Measurements from ENCODE around the gene PEAR1. TPM values are rescaled to one million over a fixed set of nuclear protein-coding genes. Genes with fewer than 3 reads are reported as not detected.
"Not testable (repeated sequence)": the region's sequence is repeated elsewhere in the genome, so short reads cannot be mapped to it uniquely, and the experiment has no call there.

Gene PEAR1
- total RNA-seq, 1 donor from 2014 or later: 5.6 TPM

GRCh38 chr1:156909671-156910070 is 16.2 kb downstream of the PEAR1 start:
- DNase-seq (ENCODE audit: low spot score): no peak

GRCh38 chr1:156910309-156910782 is 16.8 kb downstream of the PEAR1 start:
- intact Hi-C loops (cut with DNase I): no loop called here
- no peak for DNase-seq (ENCODE audit: low spot score)

More at GRCh38 chr1:156909671-156910070, 16.2 kb downstream of the PEAR1 start:
- intact Hi-C loops (cut with DNase I): no loop called here

- intact Hi-C loops (cut with DNase I): no loop called here
Measured at GRCh38 chr1:156911577-156912298, 18.2 kb downstream of the PEAR1 start.

GRCh38 chr1:156912310-156912709 is 18.8 kb downstream of the PEAR1 start:
- intact Hi-C loops (cut with DNase I): no loop called here
- no peak for DNase-seq (ENCODE audit: low spot score)

More at GRCh38 chr1:156911577-156912298, 18.2 kb downstream of the PEAR1 start:
- DNase-seq (ENCODE audit: low spot score): no peak

GRCh38 chr1:156912861-156913808 is 19.6 kb downstream of the PEAR1 start:
- intact Hi-C loops (cut with DNase I): no loop called here
- no peak for DNase-seq (ENCODE audit: low spot score)

GRCh38 chr1:156913809-156914387 is 20.4 kb downstream of the PEAR1 start:
- intact Hi-C loops (cut with DNase I): no loop called here
- no peak for DNase-seq (ENCODE audit: low spot score)

- intact Hi-C loops (cut with DNase I): no loop called here
- DNase-seq (ENCODE audit: low spot score): no peak
Measured at GRCh38 chr1:156914440-156914856, 20.9 kb downstream of the PEAR1 start.

GRCh38 chr1:156920233-156921052 is 26.9 kb downstream of the PEAR1 start, which contains the start of gene LRRC71:
TSS of gene LRRC71 (plus strand) at chr1:156920632. CDS start at chr1:156920804, 172 bp downstream.
- peak; percentile 86 for DNase-seq (ENCODE audit: low spot score)
- intact Hi-C loops (cut with DNase I): loop anchor here (2.0 kb wide), 1 partner anchor 26 kb away; no protein-coding TSS in a partner anchor

- intact Hi-C loops (cut with DNase I): loop anchor here (2.0 kb wide), 1 partner anchor 26 kb away; no protein-coding TSS in a partner anchor
- DNase-seq (ENCODE audit: low spot score): no peak
Measured at GRCh38 chr1:156921053-156921529, 27.6 kb downstream of the PEAR1 start.

- intact Hi-C loops (cut with DNase I): no loop called here
- no peak for DNase-seq (ENCODE audit: low spot score)
Measured at GRCh38 chr1:156922986-156923669, 29.6 kb downstream of the PEAR1 start.

GRCh38 chr1:156923670-156924477 is 30.4 kb downstream of the PEAR1 start:
- intact Hi-C loops (cut with DNase I): no loop called here
- no peak for DNase-seq (ENCODE audit: low spot score)

GRCh38 chr1:156924478-156925153 is 31.1 kb downstream of the PEAR1 start:
- no peak for DNase-seq (ENCODE audit: low spot score)
- intact Hi-C loops (cut with DNase I): loop anchor here (5.0 kb wide), 1 partner anchor 82 kb away; no protein-coding TSS in a partner anchor

GRCh38 chr1:156925154-156926010 is 31.9 kb downstream of the PEAR1 start:
- DNase-seq (ENCODE audit: low spot score): no peak
- intact Hi-C loops (cut with DNase I): loop anchor here (2.0 to 5.0 kb wide), 2 partner anchors 83 to 129 kb away; no protein-coding TSS in a partner anchor

- intact Hi-C loops (cut with DNase I): loop anchor here (2.0 to 5.0 kb wide), 2 partner anchors 84 to 129 kb away; no protein-coding TSS in a partner anchor
Measured at GRCh38 chr1:156926175-156926574, 32.7 kb downstream of the PEAR1 start.

GRCh38 chr1:156926695-156927094 is 33.2 kb downstream of the PEAR1 start:
- intact Hi-C loops (cut with DNase I): loop anchor here (2.0 to 5.0 kb wide), 2 partner anchors 84 to 130 kb away; no protein-coding TSS in a partner anchor
- DNase-seq (ENCODE audit: low spot score): not testable (repeated sequence)

More at GRCh38 chr1:156926175-156926574, 32.7 kb downstream of the PEAR1 start:
- DNase-seq (ENCODE audit: low spot score): no peak

Data from cardiac septum (tissue), 1 donor.